ENCODE data around the gene TDRKH.

The TDRKH gene

GRCh38 chr1:151815716-151816327, 25.5 kb upstream of the TDRKH start:
- H3K4me3 ChIP-seq (ENCODE audit: low read depth, low read length) = no peak overlapping the region
- TF ChIP-seq CTCF (conservative IDR thresholded peaks at IDR 0.05; ENCODE audit: low read depth, low read length) = no peak
- no peak for DNase-seq (ENCODE audit: low read depth)

- DNase-seq (ENCODE audit: low read depth) = no peak
- H3K4me3 ChIP-seq (ENCODE audit: low read depth, low read length) = no peak overlapping the region
- TF ChIP-seq CTCF (conservative IDR thresholded peaks at IDR 0.05; ENCODE audit: low read depth, low read length) = no peak
These were observed 24.8 kb upstream of the TDRKH start for GRCh38 chr1:151814971-151815545.

- H3K4me3 ChIP-seq (ENCODE audit: low read depth, low read length) = no peak overlapping the region
- DNase-seq (ENCODE audit: low read depth) = no peak
- no peak for TF ChIP-seq CTCF (conservative IDR thresholded peaks at IDR 0.05; ENCODE audit: low read depth, low read length)
These were observed 24.1 kb upstream of the TDRKH start for GRCh38 chr1:151814426-151814825.

GRCh38 chr1:151813271-151813977, 23.1 kb upstream of the TDRKH start:
- no peak for DNase-seq (ENCODE audit: low read depth)
- no peak for TF ChIP-seq CTCF (conservative IDR thresholded peaks at IDR 0.05; ENCODE audit: low read depth, low read length)
- H3K4me3 ChIP-seq (ENCODE audit: low read depth, low read length) = no peak overlapping the region

- no peak overlapping the region for H3K4me3 ChIP-seq (ENCODE audit: low read depth, low read length)
- DNase-seq (ENCODE audit: low read depth) = peak; percentile 21
- TF ChIP-seq CTCF (conservative IDR thresholded peaks at IDR 0.05; ENCODE audit: low read depth, low read length) = no peak
These were observed 20.9 kb upstream of the TDRKH start for GRCh38 chr1:151811181-151811580.

- no peak for DNase-seq (ENCODE audit: low read depth)
- TF ChIP-seq CTCF (conservative IDR thresholded peaks at IDR 0.05; ENCODE audit: low read depth, low read length) = no peak
- H3K4me3 ChIP-seq (ENCODE audit: low read depth, low read length) = no peak overlapping the region
These were observed 19.8 kb upstream of the TDRKH start for GRCh38 chr1:151809985-151810556.

Data from choroid plexus epithelial cell (primary cell).